Fibroblast of lung (primary cell): ENCODE data around the gene STARD13. TPM values are rescaled to one million over a fixed set of nuclear protein-coding genes. Genes with fewer than 3 reads are reported as not detected.

Source experiments
- DNase-seq, 2 donors: peaks; one replicate each; pipeline versions ENCODE4 v3.0.0 to v3.0.0-alpha.2; 2010; ENCODE audit warnings: low read depth in 2 of 2
- H2AFZ ChIP-seq: 2 replicates; pipeline ENCODE4 v1.5.1; 2012; ENCODE audit warnings: low read length, control low read depth, inconsistent platforms
- H3K27ac ChIP-seq: 2 replicates; pipeline ENCODE4 v1.5.1; 2011; ENCODE audit warnings: low read length, control low read depth; ENCODE audit not compliant: insufficient read depth
- H3K27me3 ChIP-seq: 2 replicates; pipeline ENCODE4 v1.5.1; 2011; ENCODE audit warnings: mild to moderate bottlenecking, low read length; ENCODE audit not compliant: control insufficient read depth, insufficient read depth
- H3K36me3 ChIP-seq: 2 replicates; pipeline ENCODE4 v1.5.1; 2011; ENCODE audit warnings: low read length; ENCODE audit not compliant: control insufficient read depth, insufficient read depth
- H3K4me1 ChIP-seq: 2 replicates; pipeline ENCODE4 v1.5.1; 2011; ENCODE audit warnings: low read length; ENCODE audit not compliant: control insufficient read depth, insufficient read depth; ENCODE audit errors: extremely low read depth
- H3K4me2 ChIP-seq: 2 replicates; pipeline ENCODE4 v1.5.1; 2011; ENCODE audit warnings: low read length, control low read depth; ENCODE audit not compliant: insufficient read depth; ENCODE audit errors: extremely low read depth
- H3K4me3 ChIP-seq, 4 experiments: fragments of 200-600 bp in 1 of 4; sonication (generic) in 1 of 4; replicated peaks in 1 of 4; 2 replicates each; pipeline ENCODE4 v1.5.1; 2011 to 2016; ENCODE audit warnings: low read length in 4 of 4, low read depth in 3 of 4, mild to moderate bottlenecking in 3 of 4, control low read depth in 2 of 4, inconsistent platforms in 1 of 4, mixed read lengths in 1 of 4; ENCODE audit not compliant: insufficient read depth in 1 of 4; ENCODE audit errors: control extremely low read depth in 1 of 4
- H3K79me2 ChIP-seq: 2 replicates; pipeline ENCODE4 v1.5.1; 2012; ENCODE audit warnings: mild to moderate bottlenecking, low read length, inconsistent platforms; ENCODE audit not compliant: control insufficient read depth, insufficient read depth
- H3K9ac ChIP-seq: 2 replicates; pipeline ENCODE4 v1.5.1; 2011; ENCODE audit warnings: mild to moderate bottlenecking, low read length, control low read depth; ENCODE audit not compliant: insufficient read depth
- H3K9me3 ChIP-seq: 2 replicates; pipeline ENCODE4 v1.5.1; 2012; ENCODE audit warnings: low read depth, low read length; ENCODE audit not compliant: control insufficient read depth, insufficient read depth
- H4K20me1 ChIP-seq: 2 replicates; pipeline ENCODE4 v1.5.1; 2011; ENCODE audit warnings: low read length; ENCODE audit not compliant: control insufficient read depth, insufficient read depth; ENCODE audit errors: extremely low read depth
- CTCF ChIP-seq, 2 donors: IDR thresholded peaks in 1 of 2; conservative IDR thresholded peaks in 1 of 2; 1 replicate in 1 of 2; 2 replicates in 1 of 2; pipeline ENCODE4 v1.5.1; 2011 to 2012; ENCODE audit warnings: low read length in 2 of 2, control low read depth in 1 of 2, inconsistent platforms in 1 of 2, low read depth in 1 of 2, mild to moderate bottlenecking in 1 of 2
- EZH2 ChIP-seq: IDR thresholded peaks from 2 replicates; pipeline ENCODE4 v1.5.1; 2012; ENCODE audit warnings: low read length, control low read depth, mild to moderate bottlenecking; ENCODE audit errors: missing control alignments
- polyA plus RNA-seq, 2 donors: library from polyadenylated mRNA; depleted of rRNA in 1 of 2; stranded (reverse) in 1 of 2; unstranded in 1 of 2; fragments of >200 nt; gene quantifications; 2 replicates each; pipeline ENCODE4 v1.2.1, GENCODE V29; 2011 to 2012; ENCODE audit warnings: missing spikeins in 1 of 2
- total RNA-seq: library from RNA; depleted of rRNA; stranded (reverse); fragments of >200 nt; gene quantifications from 2 replicates; pipeline ENCODE4 v1.2.1, GENCODE V29; 2014

The STARD13 gene
- total and polyA plus RNA-seq, 2 donors (not counting 1 experiment from before 2014, with no cell fraction given) = 25.2 to 44.6 TPM

- no peak overlapping the region for H3K27ac ChIP-seq
- peaks cover 92% of the 10 kb centered on the region for H3K79me2 ChIP-seq
- H3K4me1 ChIP-seq = peaks cover 30% of the 10 kb centered on the region
- H3K4me2 ChIP-seq = no peak overlapping the region
- no peaks in the 10 kb centered on the region for H3K9me3 ChIP-seq
- H3K9ac ChIP-seq = no peak overlapping the region
- no peaks in the 10 kb centered on the region for H3K36me3 ChIP-seq
- no peak overlapping the region for H2AFZ ChIP-seq
- H3K27me3 ChIP-seq = no peaks in the 10 kb centered on the region
- H3K4me3 ChIP-seq = no peak overlapping the region
- no peak for DNase-seq
- H4K20me1 ChIP-seq = no peaks in the 10 kb centered on the region
- TF ChIP-seq EZH2 (no peak), CTCF (conservative IDR thresholded peaks at IDR 0.05 in 1 of 2, IDR thresholded peaks at IDR 0.05 in 1 of 2; ENCODE audit: low read depth in 1 of 2, low read length in 2 of 2) (no peak)
Observed at GRCh38 chr13:33212396-33212795, 73.2 kb downstream of the STARD13 start.

GRCh38 chr13:33210090-33210489, 75.5 kb downstream of the STARD13 start:
- no peak overlapping the region for H3K9ac ChIP-seq
- no peak overlapping the region for H3K4me3 ChIP-seq
- no peak for DNase-seq
- H3K4me1 ChIP-seq = peaks cover 36% of the 10 kb centered on the region
- no peaks in the 10 kb centered on the region for H4K20me1 ChIP-seq
- no peak overlapping the region for H2AFZ ChIP-seq
- no peaks in the 10 kb centered on the region for H3K9me3 ChIP-seq
- peaks cover 93% of the 10 kb centered on the region for H3K79me2 ChIP-seq
- H3K4me2 ChIP-seq = no peak overlapping the region
- H3K27me3 ChIP-seq = no peaks in the 10 kb centered on the region
- H3K36me3 ChIP-seq = no peaks in the 10 kb centered on the region
- TF ChIP-seq EZH2 (no peak), CTCF (conservative IDR thresholded peaks at IDR 0.05 in 1 of 2, IDR thresholded peaks at IDR 0.05 in 1 of 2; ENCODE audit: low read depth in 1 of 2, low read length in 2 of 2) (no peak)
- no peak overlapping the region for H3K27ac ChIP-seq

GRCh38 chr13:33208290-33209220, 77.0 kb downstream of the STARD13 start:
- Histone ChIP-seq H2AFZ (no peak overlapping the region), H3K9ac (no peak overlapping the region), H3K27me3 (no peaks in the 10 kb centered on the region), H3K4me3 (no peak overlapping the region), H3K79me2 (peaks cover 94% of the 10 kb centered on the region), H4K20me1 (no peaks in the 10 kb centered on the region), H3K36me3 (no peaks in the 10 kb centered on the region), H3K4me1 (peaks cover 28% of the 10 kb centered on the region), H3K9me3 (no peaks in the 10 kb centered on the region), H3K4me2 (no peak overlapping the region), H3K27ac (peak overlapping the region; percentile 71)
- DNase-seq = no peak
- no peak for TF ChIP-seq CTCF (conservative IDR thresholded peaks at IDR 0.05 in 1 of 2, IDR thresholded peaks at IDR 0.05 in 1 of 2; ENCODE audit: low read depth in 1 of 2, low read length in 2 of 2)
- TF ChIP-seq EZH2 = no peak
